Right lobe of liver (tissue), 4 donors: ENCODE results near the gene ATRNL1.

Experiments
- POLR2A ChIP-seq: fragments of 450-650 bp; IDR thresholded peaks from one replicate; pipeline ENCODE4 v1.6.1; 2017; ENCODE audit warnings: antibody characterized with exemption, mild to moderate bottlenecking
- TF ChIP-seq, protein P1 (sequence below), 4 donors: fragments of 200-600 bp in 3 of 4; fragments of 450-650 bp in 1 of 4; IDR thresholded peaks; one replicate each; pipeline versions ENCODE4 v1.5.1 to v1.8.0; 2016 to 2022; ENCODE audit warnings: antibody characterized with exemption in 4 of 4, mild to moderate bottlenecking in 2 of 4
- donor health status: DM: no; HTN: no; CAD: no.
- donor health status: DM: no; HTN: no; CAD: no.
- donor health status: DM: no; HTN: yes; CAD: no.

DNA sequence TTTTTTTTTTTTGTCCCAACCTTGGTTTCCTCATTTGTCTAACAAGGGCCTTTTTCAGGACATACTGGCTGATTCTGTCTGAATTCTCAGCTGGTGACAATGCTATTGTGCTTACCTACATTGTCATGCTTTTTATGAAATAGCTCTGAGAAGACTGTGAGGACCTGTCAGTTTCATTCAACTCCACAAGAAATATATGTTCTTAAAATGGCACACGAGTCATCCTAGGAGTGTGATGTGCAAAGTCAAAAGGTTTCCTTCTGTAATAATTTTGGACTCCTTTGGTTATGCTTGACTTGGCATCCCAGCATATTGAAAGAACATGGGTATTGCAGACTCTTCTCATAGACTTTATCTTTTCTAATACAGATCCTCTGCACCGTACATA, 863.8 kb downstream of the ATRNL1 start:
- TF ChIP-seq, protein P1, sequence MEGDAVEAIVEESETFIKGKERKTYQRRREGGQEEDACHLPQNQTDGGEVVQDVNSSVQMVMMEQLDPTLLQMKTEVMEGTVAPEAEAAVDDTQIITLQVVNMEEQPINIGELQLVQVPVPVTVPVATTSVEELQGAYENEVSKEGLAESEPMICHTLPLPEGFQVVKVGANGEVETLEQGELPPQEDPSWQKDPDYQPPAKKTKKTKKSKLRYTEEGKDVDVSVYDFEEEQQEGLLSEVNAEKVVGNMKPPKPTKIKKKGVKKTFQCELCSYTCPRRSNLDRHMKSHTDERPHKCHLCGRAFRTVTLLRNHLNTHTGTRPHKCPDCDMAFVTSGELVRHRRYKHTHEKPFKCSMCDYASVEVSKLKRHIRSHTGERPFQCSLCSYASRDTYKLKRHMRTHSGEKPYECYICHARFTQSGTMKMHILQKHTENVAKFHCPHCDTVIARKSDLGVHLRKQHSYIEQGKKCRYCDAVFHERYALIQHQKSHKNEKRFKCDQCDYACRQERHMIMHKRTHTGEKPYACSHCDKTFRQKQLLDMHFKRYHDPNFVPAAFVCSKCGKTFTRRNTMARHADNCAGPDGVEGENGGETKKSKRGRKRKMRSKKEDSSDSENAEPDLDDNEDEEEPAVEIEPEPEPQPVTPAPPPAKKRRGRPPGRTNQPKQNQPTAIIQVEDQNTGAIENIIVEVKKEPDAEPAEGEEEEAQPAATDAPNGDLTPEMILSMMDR (IDR thresholded peaks at IDR 0.05): no peak
- TF ChIP-seq POLR2A: no peak
